GM18502 (cell line): ENCODE measurements around the gene PCDHB6.
"Not testable (repeated sequence)": the region's sequence is repeated elsewhere in the genome, so short reads cannot be mapped to it uniquely, and the experiment has no call there.

Experiments
- ATAC-seq: cut with Tn5 transposase; IDR thresholded peaks from one replicate; pipeline ENCODE4 v1.9.1; 2021; ENCODE audit warnings: mild to moderate bottlenecking; ENCODE audit not compliant: unreplicated experiment, poor library complexity

PCDHB6 gene

DNA sequence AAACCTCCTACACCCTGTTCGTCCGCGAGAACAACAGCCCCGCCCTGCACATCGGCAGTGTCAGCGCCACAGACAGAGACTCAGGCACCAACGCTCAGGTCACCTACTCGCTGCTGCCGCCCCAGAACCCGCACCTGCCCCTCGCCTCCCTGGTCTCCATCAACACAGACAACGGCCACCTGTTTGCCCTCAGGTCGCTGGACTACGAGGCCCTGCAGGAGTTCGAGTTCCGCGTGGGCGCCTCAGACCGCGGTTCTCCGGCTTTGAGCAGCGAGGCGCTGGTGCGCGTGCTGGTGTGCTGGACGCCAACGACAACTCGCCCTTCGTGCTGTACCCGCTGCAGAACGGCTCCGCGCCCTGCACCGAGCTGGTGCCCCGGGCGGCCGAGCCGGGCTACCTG, 7.5 kb downstream of the PCDHB6 start:
- not testable (repeated sequence) for ATAC-seq

- ATAC-seq = not testable (repeated sequence)
These were observed 8.0 kb downstream of the PCDHB6 start for GRCh38 chr5:141157901-141158300.

DNA sequence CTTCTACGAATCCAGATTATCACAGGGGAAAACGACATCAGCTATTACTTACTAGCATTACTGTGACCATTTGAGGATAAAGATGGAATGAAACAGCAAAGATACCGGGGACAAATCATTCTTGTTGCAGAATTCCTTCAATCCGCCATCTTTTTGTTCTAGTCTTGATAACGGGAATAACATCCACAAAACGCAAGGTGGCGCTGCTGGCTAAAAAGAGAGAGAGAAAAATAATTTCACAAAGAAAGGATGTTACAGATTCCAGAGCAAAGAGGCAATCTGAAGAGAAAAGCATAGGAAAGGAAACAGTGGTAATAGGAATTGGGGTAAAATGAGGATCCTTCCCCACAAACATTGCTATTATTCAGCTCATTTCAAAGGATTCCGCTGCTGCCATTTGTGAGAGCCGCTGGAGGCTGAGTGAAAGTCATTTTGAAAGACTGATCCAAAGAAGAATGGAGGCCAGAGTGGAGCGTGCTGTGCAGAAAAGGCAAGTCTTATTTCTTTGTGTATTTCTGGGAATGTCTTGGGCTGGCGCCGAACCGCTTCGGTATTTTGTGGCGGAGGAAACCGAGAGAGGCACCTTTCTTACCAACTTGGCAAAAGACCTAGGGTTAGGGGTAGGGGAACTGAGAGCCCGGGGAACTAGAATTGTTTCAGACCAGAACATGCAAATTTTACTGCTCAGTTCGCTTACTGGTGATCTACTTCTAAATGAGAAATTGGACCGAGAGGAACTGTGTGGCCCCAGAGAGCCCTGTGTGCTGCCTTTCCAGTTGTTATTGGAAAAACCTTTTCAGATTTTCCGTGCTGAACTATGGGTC, 22.7 kb downstream of the PCDHB6 start, which contains the start of gene PCDHB7:
Gene PCDHB7 (plus strand): TSS at position 264 of the 824 bp plus-strand sequence. CDS start 192 bp downstream, at position 456.
- ATAC-seq = no peak

DNA sequence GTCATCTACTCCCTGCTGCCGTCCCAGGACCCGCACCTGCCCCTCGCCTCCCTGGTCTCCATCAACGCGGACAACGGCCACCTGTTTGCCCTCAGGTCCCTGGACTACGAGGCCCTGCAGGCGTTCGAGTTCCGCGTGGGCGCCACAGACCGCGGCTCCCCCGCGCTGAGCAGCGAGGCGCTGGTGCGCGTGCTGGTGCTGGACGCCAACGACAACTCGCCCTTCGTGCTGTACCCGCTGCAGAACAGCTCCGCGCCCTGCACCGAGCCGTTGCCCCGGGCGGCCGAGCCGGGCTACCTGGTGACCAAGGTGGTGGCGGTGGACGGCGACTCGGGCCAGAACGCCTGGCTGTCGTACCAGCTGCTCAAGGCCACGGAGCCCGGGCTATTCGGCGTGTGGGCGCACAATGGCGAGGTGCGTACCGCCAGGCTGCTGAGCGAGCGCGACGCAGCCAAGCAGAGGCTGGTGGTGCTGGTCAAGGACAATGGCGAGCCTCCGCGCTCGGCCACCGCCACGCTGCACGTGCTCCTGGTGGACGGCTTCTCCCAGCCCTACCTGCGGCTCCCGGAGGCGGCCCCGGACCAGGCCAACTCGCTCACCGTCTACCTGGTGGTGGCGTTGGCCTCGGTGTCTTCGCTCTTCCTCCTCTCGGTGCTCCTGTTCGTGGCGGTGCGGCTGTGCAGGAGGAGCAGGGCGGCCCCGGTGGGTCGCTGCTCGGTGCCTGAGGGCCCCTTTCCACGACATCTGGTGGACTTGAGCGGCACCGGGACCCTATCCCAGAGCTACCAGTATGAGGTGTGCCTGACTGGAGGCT, 24.6 kb downstream of the PCDHB6 start:
- not testable (repeated sequence) for ATAC-seq

GRCh38 chr5:141175933-141176332, 26.1 kb downstream of the PCDHB6 start:
- no peak for ATAC-seq

- ATAC-seq = not testable (repeated sequence)
These were observed 27.8 kb downstream of the PCDHB6 start, which contains the start of gene PCDHB8 for GRCh38 chr5:141177577-141178191. Gene PCDHB8 (plus strand): TSS chr5:141177790. CDS start chr5:141178035, 245 bp downstream.

DNA sequence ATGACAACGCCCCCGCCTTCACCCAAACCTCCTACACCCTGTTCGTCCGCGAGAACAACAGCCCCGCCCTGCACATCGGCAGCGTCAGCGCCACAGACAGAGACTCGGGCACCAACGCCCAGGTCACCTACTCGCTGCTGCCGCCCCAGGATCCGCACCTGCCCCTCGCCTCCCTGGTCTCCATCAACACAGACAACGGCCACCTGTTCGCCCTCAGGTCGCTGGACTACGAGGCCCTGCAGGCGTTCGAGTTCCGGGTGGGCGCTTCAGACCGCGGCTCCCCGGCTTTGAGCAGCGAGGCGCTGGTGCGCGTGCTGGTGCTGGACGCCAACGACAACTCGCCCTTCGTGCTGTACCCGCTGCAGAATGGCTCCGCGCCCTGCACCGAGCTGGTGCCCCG, 29.5 kb downstream of the PCDHB6 start:
- not testable (repeated sequence) for ATAC-seq

DNA sequence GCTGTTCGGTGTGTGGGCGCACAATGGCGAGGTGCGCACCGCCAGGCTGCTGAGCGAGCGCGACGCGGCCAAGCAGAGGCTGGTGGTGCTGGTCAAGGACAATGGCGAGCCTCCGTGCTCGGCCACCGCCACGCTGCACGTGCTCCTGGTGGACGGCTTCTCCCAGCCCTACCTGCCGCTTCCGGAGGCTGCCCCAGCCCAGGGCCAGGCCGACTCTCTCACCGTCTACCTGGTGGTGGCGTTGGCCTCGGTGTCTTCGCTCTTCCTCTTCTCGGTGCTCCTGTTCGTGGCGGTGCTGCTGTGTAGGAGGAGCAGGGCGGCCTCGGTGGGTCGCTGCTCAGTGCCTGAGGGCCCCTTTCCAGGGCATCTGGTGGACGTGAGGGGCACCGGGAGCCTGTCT, 30.0 kb downstream of the PCDHB6 start:
- ATAC-seq = not testable (repeated sequence)

DNA sequence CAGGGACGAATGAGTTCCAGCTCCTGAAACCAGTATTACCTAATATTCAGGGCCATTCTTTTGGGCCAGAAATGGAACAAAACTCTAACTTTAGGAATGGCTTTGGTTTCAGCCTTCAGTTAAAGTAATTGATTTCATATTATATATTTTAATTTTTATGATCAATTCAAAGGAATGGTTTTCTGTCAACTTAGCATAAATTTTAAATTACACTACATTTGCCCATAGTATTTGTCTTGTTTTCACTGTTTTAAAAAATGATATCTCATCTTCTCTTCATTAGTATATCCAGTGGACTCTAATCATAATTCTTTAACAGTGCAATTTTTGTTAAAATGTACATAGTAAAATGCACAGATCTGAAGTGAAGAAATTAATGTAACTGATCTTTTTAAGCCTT, 30.5 kb downstream of the PCDHB6 start:
- ATAC-seq = no peak

DNA sequence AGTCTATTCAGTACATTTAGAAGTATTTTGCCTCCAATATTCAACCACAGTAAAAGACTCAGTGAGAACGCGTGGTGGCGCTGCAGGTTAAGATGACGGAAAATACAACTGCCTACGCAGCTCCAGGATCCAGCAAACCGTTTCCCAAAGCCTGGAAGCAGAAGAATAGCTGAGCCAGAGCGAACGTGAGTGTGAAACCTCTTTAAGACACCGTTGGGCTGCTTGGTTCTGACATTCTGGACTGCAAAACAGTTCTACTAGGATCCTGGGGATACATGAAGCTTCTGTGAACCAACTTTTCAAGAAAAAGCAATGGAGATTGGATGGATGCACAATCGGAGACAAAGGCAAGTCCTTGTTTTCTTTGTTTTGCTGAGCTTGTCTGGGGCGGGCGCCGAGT, 32.4 kb downstream of the PCDHB6 start, which contains the start of gene PCDHB16:
Gene PCDHB16 (plus strand): TSS at position 140 of the 400 bp plus-strand sequence. CDS start 173 bp downstream, at position 313.
- no peak for ATAC-seq

DNA sequence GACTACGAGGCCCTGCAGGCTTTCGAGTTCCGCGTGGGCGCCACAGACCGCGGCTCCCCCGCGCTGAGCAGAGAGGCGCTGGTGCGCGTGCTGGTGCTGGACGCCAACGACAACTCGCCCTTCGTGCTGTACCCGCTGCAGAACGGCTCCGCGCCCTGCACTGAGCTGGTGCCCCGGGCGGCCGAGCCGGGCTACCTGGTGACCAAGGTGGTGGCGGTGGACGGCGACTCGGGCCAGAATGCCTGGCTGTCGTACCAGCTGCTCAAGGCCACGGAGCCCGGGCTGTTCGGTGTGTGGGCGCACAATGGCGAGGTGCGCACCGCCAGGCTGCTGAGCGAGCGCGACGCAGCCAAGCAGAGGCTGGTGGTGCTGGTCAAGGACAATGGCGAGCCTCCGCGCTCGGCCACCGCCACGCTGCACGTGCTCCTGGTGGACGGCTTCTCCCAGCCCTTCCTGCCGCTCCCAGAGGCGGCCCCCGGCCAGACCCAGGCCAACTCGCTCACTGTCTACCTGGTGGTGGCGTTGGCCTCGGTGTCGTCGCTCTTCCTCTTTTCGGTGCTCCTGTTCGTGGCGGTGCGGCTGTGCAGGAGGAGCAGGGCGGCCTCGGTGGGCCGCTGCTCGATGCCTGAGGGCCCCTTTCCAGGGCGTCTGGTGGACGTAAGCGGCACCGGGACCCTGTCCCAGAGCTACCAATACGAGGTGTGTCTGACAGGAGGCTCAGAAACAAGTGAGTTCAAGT, 34.4 kb downstream of the PCDHB6 start:
- ATAC-seq = not testable (repeated sequence)

GRCh38 chr5:141186897-141187512, 37.1 kb downstream of the PCDHB6 start, which contains the start of gene PCDHB9:
Gene PCDHB9 (plus strand): TSS chr5:141187161. CDS start chr5:141187319, 158 bp downstream.
- ATAC-seq = no peak

- ATAC-seq = not testable (repeated sequence)
These were observed 38.8 kb downstream of the PCDHB6 start for GRCh38 chr5:141188682-141189081.

DNA sequence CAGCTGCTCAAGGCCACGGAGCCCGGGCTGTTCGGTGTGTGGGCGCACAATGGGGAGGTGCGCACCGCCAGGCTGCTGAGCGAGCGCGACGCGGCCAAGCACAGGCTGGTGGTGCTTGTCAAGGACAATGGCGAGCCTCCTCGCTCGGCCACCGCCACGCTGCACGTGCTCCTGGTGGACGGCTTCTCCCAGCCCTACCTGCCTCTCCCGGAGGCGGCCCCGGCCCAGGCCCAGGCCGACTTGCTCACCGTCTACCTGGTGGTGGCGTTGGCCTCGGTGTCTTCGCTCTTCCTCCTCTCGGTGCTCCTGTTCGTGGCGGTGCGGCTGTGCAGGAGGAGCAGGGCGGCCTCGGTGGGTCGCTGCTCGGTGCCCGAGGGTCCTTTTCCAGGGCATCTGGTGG, 39.3 kb downstream of the PCDHB6 start:
- not testable (repeated sequence) for ATAC-seq

DNA sequence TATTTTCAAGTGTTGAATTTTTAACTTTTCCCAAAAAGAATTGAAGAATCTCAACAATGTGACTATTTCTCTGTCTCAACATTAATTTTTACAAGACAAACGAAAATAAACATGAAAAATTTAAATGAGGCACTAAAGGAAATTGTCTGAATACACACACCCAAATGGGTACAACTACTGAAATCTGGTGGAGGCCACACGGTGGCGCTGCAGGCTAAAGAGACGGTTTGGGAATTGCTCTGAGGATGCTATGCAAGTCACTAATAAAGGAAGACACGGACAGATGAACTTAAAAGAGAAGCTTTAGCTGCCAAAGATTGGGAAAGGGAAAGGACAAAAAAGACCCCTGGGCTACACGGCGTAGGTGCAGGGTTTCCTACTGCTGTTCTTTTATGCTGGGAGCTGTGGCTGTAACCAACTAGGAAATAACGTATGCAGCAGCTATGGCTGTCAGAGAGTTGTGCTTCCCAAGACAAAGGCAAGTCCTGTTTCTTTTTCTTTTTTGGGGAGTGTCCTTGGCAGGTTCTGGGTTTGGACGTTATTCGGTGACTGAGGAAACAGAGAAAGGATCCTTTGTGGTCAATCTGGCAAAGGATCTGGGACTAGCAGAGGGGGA, 42.4 kb downstream of the PCDHB6 start, which contains the start of gene PCDHB10:
Gene PCDHB10 (plus strand): TSS at position 244 of the 616 bp plus-strand sequence. CDS start 200 bp downstream, at position 444.
- ATAC-seq = no peak

- not testable (repeated sequence) for ATAC-seq
These were observed 44.5 kb downstream of the PCDHB6 start for GRCh38 chr5:141194332-141194731.

GRCh38 chr5:141196363-141196762, 46.5 kb downstream of the PCDHB6 start:
- ATAC-seq = no peak

DNA sequence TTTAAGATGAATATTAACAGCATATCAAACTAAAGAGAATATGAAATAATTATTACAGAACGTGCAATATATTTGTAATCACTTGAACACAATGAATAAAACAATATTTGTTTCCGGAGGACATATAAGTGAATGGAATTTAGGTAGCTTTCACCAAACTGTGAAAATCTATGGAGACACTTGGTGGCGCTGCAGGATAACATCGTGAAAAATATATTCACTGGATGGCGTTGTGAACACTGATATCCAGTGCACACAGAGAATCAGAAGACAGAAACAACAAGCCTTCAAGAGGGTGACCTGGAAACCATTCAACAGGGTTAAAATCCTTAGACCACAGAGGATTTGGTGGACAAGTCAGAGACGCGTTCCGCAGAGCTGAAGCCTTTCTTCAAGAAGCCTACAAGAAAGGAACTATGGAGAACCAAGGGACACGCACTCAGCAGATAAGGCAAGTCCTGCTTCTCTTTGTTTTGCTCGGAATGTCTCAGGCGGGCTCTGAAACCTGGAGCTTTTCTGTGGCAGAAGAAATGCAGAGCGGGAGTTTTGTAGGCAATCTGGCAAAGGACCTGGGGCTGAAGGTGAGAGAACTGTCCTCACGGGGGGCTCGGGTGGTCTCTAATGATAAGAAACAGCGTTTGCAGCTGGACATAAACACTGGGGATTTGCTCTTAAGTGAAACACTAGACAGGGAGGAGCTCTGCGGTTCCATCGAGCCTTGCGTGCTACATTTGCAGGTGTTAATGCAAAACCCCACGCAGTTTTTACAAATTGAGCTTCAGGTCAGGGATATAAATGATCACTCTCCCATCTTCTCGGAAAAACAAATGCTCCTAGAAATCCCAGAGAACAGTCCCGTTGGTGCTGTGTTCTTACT, 49.7 kb downstream of the PCDHB6 start, which contains the start of gene PCDHB11:
Gene PCDHB11 (plus strand): TSS at position 269 of the 877 bp plus-strand sequence. CDS start 148 bp downstream, at position 417.
- no peak for ATAC-seq
